MM.1S (cell line): Measurements from ENCODE around the gene SLC38A11.

Experiments used
- DNase-seq: peaks from one replicate; pipeline ENCODE4 v3.0.0-alpha.2; 2015
- H2AFZ ChIP-seq: fragments of 300-600 bp; sonication (generic); 2 replicates; pipeline ENCODE4 v1.6.0; 2016; ENCODE audit warnings: antibody characterized with exemption, low read length
- H3F3A ChIP-seq: fragments of 300-600 bp; sonication (generic); 2 replicates; pipeline ENCODE4 v1.6.1; 2016; ENCODE audit warnings: mild to moderate bottlenecking, antibody characterized with exemption, low read length, moderate library complexity, mixed read lengths; ENCODE audit not compliant: insufficient read depth
- H3K27ac ChIP-seq: fragments of 300-600 bp; sonication (generic); 2 replicates; pipeline ENCODE4 v1.5.1; 2016; ENCODE audit warnings: mild to moderate bottlenecking, low read length
- H3K27me3 ChIP-seq: fragments of 300-600 bp; sonication (generic); replicated peaks from 2 replicates; pipeline ENCODE4 v1.6.0; 2016; ENCODE audit warnings: low read length; ENCODE audit not compliant: insufficient read depth
- H3K36me3 ChIP-seq: fragments of 300-600 bp; sonication (generic); replicated peaks from 2 replicates; pipeline ENCODE4 v1.6.1; 2016; ENCODE audit warnings: mild to moderate bottlenecking, low read length, mixed read lengths; ENCODE audit not compliant: insufficient read depth
- H3K4me1 ChIP-seq: fragments of 300-600 bp; sonication (generic); 2 replicates; pipeline ENCODE4 v1.6.1; 2016; ENCODE audit warnings: low read length, mixed read lengths
- H3K4me2 ChIP-seq: fragments of 300-600 bp; sonication (generic); 2 replicates; pipeline ENCODE4 v1.6.0; 2016; ENCODE audit warnings: low read depth, low read length
- H3K4me3 ChIP-seq: fragments of 300-600 bp; sonication (generic); 2 replicates; pipeline ENCODE4 v1.5.1; 2016; ENCODE audit warnings: low read length, mixed read lengths
- H3K79me2 ChIP-seq: fragments of 300-600 bp; sonication (generic); 2 replicates; pipeline ENCODE4 v1.6.1; 2016; ENCODE audit warnings: mixed run types, low read length, mixed read lengths
- H3K9ac ChIP-seq: fragments of 300-600 bp; sonication (generic); 2 replicates; pipeline ENCODE4 v1.6.1; 2016; ENCODE audit warnings: low read length, mixed read lengths
- H3K9me2 ChIP-seq: fragments of 300-600 bp; sonication (generic); replicated peaks from 2 replicates; pipeline ENCODE4 v1.6.1; 2016; ENCODE audit warnings: mild to moderate bottlenecking, low read length, mixed read lengths; ENCODE audit not compliant: insufficient read depth
- H3K9me3 ChIP-seq: fragments of 300-600 bp; sonication (generic); replicated peaks from 2 replicates; pipeline ENCODE4 v1.6.1; 2016; ENCODE audit warnings: mild to moderate bottlenecking, low read length, mixed read lengths; ENCODE audit not compliant: insufficient read depth
- H4K20me1 ChIP-seq: fragments of 300-600 bp; sonication (generic); 2 replicates; pipeline ENCODE4 v1.6.1; 2016; ENCODE audit warnings: mild to moderate bottlenecking, low read length, moderate library complexity, mixed read lengths; ENCODE audit not compliant: insufficient read depth
- EZH2 ChIP-seq: fragments of 300-600 bp; sonication (generic); optimal IDR thresholded peaks from 2 replicates; pipeline ENCODE3; 2017; ENCODE audit warnings: low read depth, mild to moderate bottlenecking, antibody characterized with exemption, low read length, mixed read lengths
- EZH2phosphoT487 ChIP-seq: fragments of 300-600 bp; sonication (generic); IDR thresholded peaks from 2 replicates; pipeline ENCODE4 v1.6.1; 2018; ENCODE audit warnings: antibody characterized with exemption, low read length
- TF ChIP-seq, protein P1 (sequence below): fragments of 300-600 bp; sonication (generic); IDR thresholded peaks from 2 replicates; pipeline ENCODE4 v1.5.1; 2016; ENCODE audit warnings: antibody characterized with exemption, low read length, mixed read lengths

Gene SLC38A11

DNA sequence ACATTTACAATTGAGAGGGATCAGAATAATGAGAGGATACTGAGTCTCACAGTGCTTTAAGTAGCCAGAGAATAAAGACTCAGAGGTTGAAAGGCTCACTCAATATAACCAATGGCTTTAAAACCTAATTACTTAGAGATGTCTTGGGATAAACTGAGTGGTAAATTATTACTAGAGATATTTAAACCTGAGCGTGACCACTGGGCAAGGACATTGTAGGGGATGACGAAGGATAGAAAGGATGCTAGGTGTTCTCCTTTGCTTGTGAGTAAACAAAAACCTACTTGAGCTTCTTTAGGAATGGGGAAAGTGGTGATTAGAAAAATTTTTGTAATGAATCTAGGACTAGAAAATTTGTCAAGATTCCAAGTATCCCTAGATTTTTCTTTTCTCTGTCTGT, 12.0 kb upstream of the SLC38A11 start:
- Histone ChIP-seq H4K20me1 (no peaks in the 10 kb centered on the region), H3K79me2 (no peaks in the 10 kb centered on the region), H3K36me3 (no peaks in the 10 kb centered on the region), H3K4me1 (peaks cover 10% of the 10 kb centered on the region), H3K4me2 (no peak overlapping the region), H2AFZ (no peak overlapping the region), H3K27me3 (no peaks in the 10 kb centered on the region), H3K9me2 (no peaks in the 10 kb centered on the region), H3F3A (no peaks in the 10 kb centered on the region), H3K4me3 (no peak overlapping the region), H3K9me3 (no peaks in the 10 kb centered on the region), H3K27ac (no peak overlapping the region), H3K9ac (no peak overlapping the region)
- TF ChIP-seq, protein P1, sequence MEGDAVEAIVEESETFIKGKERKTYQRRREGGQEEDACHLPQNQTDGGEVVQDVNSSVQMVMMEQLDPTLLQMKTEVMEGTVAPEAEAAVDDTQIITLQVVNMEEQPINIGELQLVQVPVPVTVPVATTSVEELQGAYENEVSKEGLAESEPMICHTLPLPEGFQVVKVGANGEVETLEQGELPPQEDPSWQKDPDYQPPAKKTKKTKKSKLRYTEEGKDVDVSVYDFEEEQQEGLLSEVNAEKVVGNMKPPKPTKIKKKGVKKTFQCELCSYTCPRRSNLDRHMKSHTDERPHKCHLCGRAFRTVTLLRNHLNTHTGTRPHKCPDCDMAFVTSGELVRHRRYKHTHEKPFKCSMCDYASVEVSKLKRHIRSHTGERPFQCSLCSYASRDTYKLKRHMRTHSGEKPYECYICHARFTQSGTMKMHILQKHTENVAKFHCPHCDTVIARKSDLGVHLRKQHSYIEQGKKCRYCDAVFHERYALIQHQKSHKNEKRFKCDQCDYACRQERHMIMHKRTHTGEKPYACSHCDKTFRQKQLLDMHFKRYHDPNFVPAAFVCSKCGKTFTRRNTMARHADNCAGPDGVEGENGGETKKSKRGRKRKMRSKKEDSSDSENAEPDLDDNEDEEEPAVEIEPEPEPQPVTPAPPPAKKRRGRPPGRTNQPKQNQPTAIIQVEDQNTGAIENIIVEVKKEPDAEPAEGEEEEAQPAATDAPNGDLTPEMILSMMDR, result no peak
- TF ChIP-seq EZH2 (no peak), EZH2phosphoT487 (no peak)
- DNase-seq, result no peak

DNA sequence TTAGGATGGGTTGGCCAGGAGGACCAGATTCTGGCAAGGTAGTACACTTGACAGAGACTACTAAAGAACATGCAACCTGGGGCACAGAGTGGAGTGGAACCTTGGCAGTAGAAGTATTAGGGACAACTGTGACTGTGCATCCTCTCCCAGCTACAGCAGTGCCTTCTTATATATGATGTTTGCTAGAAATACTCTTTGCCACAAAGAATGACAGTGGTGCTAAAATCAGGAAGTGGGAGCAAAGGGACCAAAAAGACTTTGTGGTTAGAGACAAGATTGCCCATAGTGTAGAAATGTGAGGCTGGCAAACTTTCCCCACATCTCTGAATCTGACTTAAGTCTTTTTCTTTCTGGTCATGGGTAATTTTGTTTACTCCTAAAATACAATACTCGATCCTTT, 9.4 kb upstream of the SLC38A11 start:
- Histone ChIP-seq H3K36me3 (no peaks in the 10 kb centered on the region), H3K9me3 (no peaks in the 10 kb centered on the region), H3K9me2 (no peaks in the 10 kb centered on the region), H3F3A (no peaks in the 10 kb centered on the region), H4K20me1 (no peaks in the 10 kb centered on the region), H3K79me2 (no peaks in the 10 kb centered on the region), H3K27ac (no peak overlapping the region), H3K4me1 (peaks cover 10% of the 10 kb centered on the region), H3K27me3 (no peaks in the 10 kb centered on the region), H2AFZ (no peak overlapping the region), H3K9ac (no peak overlapping the region), H3K4me3 (no peak overlapping the region), H3K4me2 (peak overlapping the region; percentile 2; the same call in 1 of the 2 replicates)
- TF ChIP-seq EZH2phosphoT487, result no peak
- TF ChIP-seq, protein P1, result no peak
- TF ChIP-seq EZH2, result no peak
- peak; percentile 14 for DNase-seq

DNA sequence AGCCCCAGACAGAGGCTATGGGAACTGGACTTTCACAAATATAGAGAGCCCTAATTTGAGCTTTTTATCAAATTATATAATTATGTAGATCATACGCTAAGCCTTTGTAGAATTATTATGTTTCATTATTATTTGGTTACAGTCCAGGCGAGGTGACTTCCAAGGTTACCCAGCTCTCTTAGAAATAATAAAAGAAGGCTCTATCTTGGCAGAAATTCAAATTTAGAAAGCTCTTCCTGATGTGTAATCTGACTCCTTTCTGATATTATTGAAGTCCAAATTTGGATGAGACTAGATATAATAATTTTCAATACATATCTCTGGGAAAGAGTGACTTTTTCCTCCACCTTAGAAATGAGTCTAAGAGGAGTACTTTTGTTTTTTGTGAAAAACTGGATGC, 4.8 kb upstream of the SLC38A11 start:
- DNase-seq, result no peak
- Histone ChIP-seq H3F3A (no peaks in the 10 kb centered on the region), H3K4me3 (no peak overlapping the region), H3K4me1 (peaks cover 10% of the 10 kb centered on the region), H3K9me3 (no peaks in the 10 kb centered on the region), H3K27ac (no peak overlapping the region), H3K9me2 (no peaks in the 10 kb centered on the region), H3K36me3 (no peaks in the 10 kb centered on the region), H3K79me2 (no peaks in the 10 kb centered on the region), H3K9ac (no peak overlapping the region), H3K27me3 (no peaks in the 10 kb centered on the region), H3K4me2 (no peak overlapping the region), H4K20me1 (no peaks in the 10 kb centered on the region), H2AFZ (no peak overlapping the region)
- TF ChIP-seq, protein P1, result no peak
- TF ChIP-seq EZH2phosphoT487, result no peak
- TF ChIP-seq EZH2, result no peak
